ENCODE data around the gene ZDHHC12.

Gene ZDHHC12

DNA sequence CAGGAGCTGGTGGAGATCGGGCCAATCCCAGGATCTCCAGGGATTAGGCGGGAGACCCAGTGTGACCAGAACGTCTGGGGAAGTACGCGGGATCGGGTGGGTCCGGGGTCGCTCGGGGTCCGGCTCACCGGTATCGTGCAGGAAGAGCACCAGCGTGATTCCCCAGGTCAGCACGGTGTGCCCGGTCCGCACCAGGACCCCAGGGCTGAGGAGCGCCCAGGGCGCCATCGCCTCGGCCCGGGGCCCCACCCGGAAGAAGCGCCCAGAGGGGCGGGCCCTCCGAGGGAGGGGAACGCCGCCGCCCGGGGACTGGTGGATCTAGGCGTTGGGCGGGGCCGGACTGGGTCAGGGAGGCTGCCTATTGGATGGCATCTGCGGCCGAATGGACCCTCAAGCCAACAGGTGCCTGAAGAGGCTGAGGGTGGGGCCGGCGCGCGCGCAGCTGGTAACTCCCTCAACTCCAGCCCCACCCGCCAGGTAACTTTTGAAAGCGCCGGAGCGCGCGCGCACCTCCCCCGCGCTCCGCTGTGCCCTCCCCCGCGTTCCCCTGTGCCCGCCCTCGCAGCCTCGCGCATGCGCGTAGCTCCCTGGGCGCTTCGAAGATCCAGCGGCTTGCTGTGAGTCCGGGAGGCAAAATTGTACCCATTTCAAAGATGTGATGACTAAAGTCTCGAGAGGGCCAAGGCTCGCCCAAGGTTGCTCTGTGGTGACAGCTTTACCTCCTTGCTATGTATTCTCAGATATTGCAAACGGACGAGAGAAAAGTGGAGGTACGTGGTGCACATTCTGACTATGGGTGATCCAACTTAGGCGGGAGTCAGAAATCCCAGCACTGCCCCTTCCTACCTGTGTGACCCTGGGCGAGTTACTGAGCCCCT is at the start of gene ZDHHC12 (continued):
- TF ChIP-seq ZNF626 (tag by site-specific recombination; IDR thresholded peaks at IDR 0.05), result no peak
- TF ChIP-seq ZBTB1 (tag by site-specific recombination; IDR thresholded peaks at IDR 0.05), result 0 out of 2 replicates have a peak, but pooled peaks have one; percentile 15
- peak; percentile 86 for TF ChIP-seq ZFP3 (tag by site-specific recombination; IDR thresholded peaks at IDR 0.05; ENCODE audit: low read depth)
- peak; percentile 90; the same call in 1 of the 2 replicates for TF ChIP-seq ZNF391 (tag by site-specific recombination; IDR thresholded peaks at IDR 0.05; ENCODE audit: borderline replicate concordance, low read depth)
- peak; percentile 78 for TF ChIP-seq ZSCAN30 (tag by site-specific recombination; IDR thresholded peaks at IDR 0.05)
- peak; percentile 54; the same call in 1 of the 2 replicates for TF ChIP-seq ZNF629 (tag by site-specific recombination; IDR thresholded peaks at IDR 0.05)
- TF ChIP-seq YY2 (tag by site-specific recombination; IDR thresholded peaks at IDR 0.05), result 0 out of 2 replicates have a peak, but pooled peaks have one; percentile 45
- no peak for TF ChIP-seq ZNF292 (tag by site-specific recombination; IDR thresholded peaks at IDR 0.05; ENCODE audit: borderline replicate concordance, low read depth)
- TF ChIP-seq, protein P1, sequence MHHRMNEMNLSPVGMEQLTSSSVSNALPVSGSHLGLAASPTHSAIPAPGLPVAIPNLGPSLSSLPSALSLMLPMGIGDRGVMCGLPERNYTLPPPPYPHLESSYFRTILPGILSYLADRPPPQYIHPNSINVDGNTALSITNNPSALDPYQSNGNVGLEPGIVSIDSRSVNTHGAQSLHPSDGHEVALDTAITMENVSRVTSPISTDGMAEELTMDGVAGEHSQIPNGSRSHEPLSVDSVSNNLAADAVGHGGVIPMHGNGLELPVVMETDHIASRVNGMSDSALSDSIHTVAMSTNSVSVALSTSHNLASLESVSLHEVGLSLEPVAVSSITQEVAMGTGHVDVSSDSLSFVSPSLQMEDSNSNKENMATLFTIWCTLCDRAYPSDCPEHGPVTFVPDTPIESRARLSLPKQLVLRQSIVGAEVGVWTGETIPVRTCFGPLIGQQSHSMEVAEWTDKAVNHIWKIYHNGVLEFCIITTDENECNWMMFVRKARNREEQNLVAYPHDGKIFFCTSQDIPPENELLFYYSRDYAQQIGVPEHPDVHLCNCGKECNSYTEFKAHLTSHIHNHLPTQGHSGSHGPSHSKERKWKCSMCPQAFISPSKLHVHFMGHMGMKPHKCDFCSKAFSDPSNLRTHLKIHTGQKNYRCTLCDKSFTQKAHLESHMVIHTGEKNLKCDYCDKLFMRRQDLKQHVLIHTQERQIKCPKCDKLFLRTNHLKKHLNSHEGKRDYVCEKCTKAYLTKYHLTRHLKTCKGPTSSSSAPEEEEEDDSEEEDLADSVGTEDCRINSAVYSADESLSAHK (tag by site-specific recombination; IDR thresholded peaks at IDR 0.05), result no peak
- TF ChIP-seq ZNF843 (tag by site-specific recombination; IDR thresholded peaks at IDR 0.05), result no peak
- no peak for TF ChIP-seq TCF7L2 (IDR thresholded peaks at IDR 0.05; ENCODE audit: borderline replicate concordance, low read depth, low read length)
- TF ChIP-seq ZNF555 (tag by site-specific recombination; conservative IDR thresholded peaks at IDR 0.05), result no peak
- TF ChIP-seq ZNF558 (tag by site-specific recombination; IDR thresholded peaks at IDR 0.05), result 0 out of 2 replicates have a peak, but pooled peaks have one; percentile 21
- TF ChIP-seq, protein P2, sequence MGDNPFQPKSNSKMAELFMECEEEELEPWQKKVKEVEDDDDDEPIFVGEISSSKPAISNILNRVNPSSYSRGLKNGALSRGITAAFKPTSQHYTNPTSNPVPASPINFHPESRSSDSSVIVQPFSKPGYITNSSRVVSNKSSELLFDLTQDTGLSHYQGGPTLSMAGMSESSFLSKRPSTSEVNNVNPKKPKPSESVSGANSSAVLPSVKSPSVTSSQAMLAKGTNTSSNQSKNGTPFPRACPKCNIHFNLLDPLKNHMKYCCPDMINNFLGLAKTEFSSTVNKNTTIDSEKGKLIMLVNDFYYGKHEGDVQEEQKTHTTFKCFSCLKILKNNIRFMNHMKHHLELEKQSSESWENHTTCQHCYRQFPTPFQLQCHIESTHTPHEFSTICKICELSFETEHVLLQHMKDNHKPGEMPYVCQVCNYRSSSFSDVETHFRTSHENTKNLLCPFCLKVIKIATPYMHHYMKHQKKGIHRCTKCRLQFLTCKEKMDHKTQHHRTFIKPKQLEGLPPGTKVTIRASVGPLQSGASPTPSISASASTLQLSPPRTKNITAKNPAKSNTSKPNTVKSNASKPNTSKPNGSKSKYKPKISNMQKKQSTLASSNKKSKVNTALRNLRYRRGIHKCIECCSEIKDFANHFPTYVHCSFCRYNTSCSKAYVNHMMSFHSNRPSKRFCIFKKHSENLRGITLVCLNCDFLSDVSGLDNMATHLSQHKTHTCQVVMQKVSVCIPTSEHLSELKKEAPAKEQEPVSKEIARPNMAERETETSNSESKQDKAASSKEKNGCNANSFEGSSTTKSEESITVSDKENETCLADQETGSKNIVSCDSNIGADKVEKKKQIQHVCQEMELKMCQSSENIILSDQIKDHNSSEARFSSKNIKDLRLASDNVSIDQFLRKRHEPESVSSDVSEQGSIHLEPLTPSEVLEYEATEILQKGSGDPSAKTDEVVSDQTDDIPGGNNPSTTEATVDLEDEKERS (tag by site-specific recombination; IDR thresholded peaks at IDR 0.05), result peak; percentile 68; the same call in 1 of the 2 replicates
- TF ChIP-seq, protein P3, sequence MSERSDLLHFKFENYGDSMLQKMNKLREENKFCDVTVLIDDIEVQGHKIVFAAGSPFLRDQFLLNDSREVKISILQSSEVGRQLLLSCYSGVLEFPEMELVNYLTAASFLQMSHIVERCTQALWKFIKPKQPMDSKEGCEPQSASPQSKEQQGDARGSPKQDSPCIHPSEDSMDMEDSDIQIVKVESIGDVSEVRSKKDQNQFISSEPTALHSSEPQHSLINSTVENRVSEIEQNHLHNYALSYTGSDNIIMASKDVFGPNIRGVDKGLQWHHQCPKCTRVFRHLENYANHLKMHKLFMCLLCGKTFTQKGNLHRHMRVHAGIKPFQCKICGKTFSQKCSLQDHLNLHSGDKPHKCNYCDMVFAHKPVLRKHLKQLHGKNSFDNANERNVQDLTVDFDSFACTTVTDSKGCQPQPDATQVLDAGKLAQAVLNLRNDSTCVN (tag by site-specific recombination; optimal IDR thresholded peaks at IDR 0.05), result peak; percentile 94
- TF ChIP-seq, protein P4, sequence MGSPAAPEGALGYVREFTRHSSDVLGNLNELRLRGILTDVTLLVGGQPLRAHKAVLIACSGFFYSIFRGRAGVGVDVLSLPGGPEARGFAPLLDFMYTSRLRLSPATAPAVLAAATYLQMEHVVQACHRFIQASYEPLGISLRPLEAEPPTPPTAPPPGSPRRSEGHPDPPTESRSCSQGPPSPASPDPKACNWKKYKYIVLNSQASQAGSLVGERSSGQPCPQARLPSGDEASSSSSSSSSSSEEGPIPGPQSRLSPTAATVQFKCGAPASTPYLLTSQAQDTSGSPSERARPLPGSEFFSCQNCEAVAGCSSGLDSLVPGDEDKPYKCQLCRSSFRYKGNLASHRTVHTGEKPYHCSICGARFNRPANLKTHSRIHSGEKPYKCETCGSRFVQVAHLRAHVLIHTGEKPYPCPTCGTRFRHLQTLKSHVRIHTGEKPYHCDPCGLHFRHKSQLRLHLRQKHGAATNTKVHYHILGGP (tag by site-specific recombination; IDR thresholded peaks at IDR 0.05), result no peak
- TF ChIP-seq, protein P5, sequence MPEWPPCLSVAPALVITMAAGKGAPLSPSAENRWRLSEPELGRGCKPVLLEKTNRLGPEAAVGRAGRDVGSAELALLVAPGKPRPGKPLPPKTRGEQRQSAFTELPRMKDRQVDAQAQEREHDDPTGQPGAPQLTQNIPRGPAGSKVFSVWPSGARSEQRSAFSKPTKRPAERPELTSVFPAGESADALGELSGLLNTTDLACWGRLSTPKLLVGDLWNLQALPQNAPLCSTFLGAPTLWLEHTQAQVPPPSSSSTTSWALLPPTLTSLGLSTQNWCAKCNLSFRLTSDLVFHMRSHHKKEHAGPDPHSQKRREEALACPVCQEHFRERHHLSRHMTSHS (tag by site-specific recombination; IDR thresholded peaks at IDR 0.05), result no peak
- TF ChIP-seq, protein P6, sequence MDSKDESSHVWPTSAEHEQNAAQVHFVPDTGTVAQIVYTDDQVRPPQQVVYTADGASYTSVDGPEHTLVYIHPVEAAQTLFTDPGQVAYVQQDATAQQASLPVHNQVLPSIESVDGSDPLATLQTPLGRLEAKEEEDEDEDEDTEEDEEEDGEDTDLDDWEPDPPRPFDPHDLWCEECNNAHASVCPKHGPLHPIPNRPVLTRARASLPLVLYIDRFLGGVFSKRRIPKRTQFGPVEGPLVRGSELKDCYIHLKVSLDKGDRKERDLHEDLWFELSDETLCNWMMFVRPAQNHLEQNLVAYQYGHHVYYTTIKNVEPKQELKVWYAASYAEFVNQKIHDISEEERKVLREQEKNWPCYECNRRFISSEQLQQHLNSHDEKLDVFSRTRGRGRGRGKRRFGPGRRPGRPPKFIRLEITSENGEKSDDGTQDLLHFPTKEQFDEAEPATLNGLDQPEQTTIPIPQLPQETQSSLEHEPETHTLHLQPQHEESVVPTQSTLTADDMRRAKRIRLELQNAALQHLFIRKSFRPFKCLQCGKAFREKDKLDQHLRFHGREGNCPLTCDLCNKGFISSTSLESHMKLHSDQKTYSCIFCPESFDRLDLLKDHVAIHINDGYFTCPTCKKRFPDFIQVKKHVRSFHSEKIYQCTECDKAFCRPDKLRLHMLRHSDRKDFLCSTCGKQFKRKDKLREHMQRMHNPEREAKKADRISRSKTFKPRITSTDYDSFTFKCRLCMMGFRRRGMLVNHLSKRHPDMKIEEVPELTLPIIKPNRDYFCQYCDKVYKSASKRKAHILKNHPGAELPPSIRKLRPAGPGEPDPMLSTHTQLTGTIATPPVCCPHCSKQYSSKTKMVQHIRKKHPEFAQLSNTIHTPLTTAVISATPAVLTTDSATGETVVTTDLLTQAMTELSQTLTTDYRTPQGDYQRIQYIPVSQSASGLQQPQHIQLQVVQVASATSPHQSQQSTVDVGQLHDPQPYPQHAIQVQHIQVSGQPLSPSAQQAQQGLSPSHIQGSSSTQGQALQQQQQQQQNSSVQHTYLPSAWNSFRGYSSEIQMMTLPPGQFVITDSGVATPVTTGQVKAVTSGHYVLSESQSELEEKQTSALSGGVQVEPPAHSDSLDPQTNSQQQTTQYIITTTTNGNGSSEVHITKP (tag by site-specific recombination; IDR thresholded peaks at IDR 0.05), result peak; percentile 34
- TF ChIP-seq, protein P7, sequence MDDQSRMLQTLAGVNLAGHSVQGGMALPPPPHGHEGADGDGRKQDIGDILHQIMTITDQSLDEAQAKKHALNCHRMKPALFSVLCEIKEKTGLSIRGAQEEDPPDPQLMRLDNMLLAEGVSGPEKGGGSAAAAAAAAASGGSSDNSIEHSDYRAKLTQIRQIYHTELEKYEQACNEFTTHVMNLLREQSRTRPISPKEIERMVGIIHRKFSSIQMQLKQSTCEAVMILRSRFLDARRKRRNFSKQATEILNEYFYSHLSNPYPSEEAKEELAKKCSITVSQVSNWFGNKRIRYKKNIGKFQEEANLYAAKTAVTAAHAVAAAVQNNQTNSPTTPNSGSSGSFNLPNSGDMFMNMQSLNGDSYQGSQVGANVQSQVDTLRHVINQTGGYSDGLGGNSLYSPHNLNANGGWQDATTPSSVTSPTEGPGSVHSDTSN (CRISPR knock-in tag; IDR thresholded peaks at IDR 0.05), result no peak
- peak; percentile 30 for TF ChIP-seq SETDB1 (IDR thresholded peaks at IDR 0.05; ENCODE audit: insufficient read length, low read length)
- no peak for TF ChIP-seq ZNF658 (tag by site-specific recombination; IDR thresholded peaks at IDR 0.05)
- TF ChIP-seq ZBTB20 (tag by site-specific recombination; IDR thresholded peaks at IDR 0.05), result peak; percentile 93

Data from HEK293 (cell line).